ENCODE measurements around the gene IVD.

IVD gene

GRCh38 chr15:40436892-40437751 lies 31.5 kb downstream of the IVD start:
- DNase-seq (ENCODE audit: insufficient read length, low spot score) (no peak), FAIRE-seq (no peak)

DNA sequence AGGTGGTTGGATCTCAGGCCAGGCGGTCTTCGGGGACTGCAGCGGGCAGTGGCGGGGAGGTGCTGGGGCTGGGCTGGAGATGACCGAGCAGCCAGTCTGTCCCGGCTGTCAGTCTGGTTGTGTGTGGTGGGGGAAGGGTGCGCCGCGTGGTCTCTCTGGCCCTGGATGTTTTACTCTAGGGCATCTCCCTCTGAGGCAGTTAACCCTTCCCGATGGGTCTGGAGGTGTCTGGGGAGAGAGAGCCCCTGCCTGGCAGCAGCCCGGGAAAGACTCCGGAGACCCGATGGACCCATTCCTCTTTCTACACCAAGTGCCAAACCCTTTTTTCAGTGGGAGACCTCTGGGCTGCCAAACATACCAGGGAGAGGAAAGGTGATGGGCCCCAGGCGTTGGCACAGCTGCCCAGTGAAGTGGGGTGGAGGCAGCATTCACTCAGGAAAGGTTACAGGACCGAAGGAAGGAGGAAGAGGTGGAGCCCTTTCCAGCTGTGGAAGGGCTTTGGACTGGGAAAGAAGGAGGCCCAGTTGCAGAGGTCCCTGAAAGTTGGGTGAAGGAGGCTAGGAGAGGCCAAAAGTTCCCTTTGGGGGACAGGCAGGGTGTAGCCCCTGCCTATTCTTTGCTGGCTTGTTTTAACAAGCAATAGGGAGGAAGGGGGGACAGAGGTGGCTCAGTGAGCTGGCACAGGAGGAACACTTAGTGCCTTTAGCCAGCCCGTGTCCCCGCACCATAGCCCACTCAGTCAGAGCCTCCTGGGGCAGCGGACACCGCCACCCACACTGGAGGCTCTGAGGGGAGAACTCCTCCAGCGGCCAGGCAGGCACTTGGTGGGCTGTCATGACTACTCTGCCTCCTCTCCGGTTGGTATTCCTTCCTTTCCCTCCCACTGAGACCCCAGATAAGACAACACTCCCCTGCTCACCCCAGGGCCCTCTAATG lies 32.4 kb downstream of the IVD start:
- no peak for FAIRE-seq
- DNase-seq (ENCODE audit: insufficient read length, low spot score) = no peak

GRCh38 chr15:40438712-40439111 lies 33.1 kb downstream of the IVD start:
- FAIRE-seq (no peak), DNase-seq (ENCODE audit: insufficient read length, low spot score) (no peak)

DNA sequence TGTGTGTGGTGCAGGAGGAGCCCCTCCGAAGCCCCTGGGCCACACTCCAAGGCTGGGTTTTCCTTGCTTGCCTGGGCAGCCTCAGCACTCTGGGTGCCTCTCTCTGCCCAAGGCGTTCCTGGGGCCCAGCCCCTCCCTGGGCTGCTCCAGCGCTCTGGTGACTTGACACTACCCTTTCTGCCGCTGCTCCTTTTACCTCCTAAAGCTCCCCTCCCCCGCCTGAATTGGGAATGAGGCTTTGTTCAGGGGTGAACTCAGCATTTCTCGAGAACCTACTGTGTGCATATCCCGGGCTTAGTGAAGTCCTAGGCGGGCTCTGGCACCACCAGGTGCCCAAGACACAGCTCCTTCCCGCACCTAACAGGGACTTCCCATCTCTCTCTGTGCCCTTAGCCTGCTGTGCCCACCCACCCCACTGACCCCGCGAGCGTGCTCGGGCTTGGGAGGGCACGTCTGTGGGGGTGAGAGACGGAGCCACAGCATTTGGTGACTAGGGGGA lies 33.9 kb downstream of the IVD start:
- no peak for FAIRE-seq
- DNase-seq (ENCODE audit: insufficient read length, low spot score) = no peak

- DNase-seq (ENCODE audit: insufficient read length, low spot score) = no peak
- FAIRE-seq = no peak
These were observed 34.6 kb downstream of the IVD start for GRCh38 chr15:40439960-40440742.

GRCh38 chr15:40440743-40441564 lies 35.4 kb downstream of the IVD start, which contains the start of gene BAHD1:
TSS of gene BAHD1 (plus strand) at chr15:40440953. CDS start at chr15:40458465, 17,512 bp downstream.
- peak; percentile 100 for DNase-seq (ENCODE audit: insufficient read length, low spot score)
- FAIRE-seq = peak; percentile 94

DNA sequence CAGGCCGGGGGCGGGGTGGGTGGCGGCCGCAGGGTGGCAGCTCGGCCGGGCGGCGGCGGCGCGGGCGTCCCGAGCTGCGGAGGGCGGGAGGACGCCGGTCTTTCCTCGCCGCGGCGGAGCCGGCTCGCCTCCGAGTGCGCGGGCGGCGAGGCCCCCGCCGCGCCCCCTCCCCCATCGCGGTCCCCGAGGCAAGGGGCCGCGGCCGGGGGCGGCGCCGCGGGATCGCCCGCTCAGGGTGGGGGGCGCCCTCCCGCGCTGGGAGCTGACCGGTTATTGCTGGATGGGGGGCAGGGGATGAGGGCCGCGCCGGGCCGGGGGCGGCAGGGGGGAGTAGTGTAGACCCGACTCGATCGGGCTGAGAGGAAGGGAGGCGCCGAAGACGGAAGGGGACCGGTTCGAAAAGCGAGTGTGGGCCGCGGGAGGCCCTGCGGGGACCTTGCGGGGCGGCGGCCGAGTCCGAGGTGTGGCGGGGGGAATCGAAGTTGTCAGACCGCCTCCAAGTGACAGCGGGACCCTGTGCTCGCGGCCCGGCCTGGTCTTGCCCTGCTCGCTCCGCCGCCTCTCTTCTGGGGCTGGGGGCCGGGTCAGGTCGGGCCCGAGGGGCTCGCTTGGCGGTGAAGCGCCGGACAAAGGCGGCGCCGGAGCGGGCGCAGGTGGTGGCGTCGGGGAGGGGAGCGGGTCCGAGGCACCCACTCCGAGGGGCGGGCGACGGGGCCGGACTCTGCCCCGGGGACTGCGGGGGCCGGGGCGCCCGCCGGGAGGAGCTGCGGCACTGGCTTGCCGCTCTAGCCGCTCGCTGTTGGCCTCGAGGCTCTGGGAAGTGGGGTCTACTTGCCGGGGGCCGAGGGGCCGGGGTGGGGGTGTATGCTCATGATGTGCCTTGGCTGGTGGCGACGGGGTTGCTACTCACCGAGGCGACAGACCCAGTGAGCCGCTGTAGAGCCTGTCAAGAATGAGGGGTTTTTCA lies 36.3 kb downstream of the IVD start:
- no peak for FAIRE-seq

DNA sequence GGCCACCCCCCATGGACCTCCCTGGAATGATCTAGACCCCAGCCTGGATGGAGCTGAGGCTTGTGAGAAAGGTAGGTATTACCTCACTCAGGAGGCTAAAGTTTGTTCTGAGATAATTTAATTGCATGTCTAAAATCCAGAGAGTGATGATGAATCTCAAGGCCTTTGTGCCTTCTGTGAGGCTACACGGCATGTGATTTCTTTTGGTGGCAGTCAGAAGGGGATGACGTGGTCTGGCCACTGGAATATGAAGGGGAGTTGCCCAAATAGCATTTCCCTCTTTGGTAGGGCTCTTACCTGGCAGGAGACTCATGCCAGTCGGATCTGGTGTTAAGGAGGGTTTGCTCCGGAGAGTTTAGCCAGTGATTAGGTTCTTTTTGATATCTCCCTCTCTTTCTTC lies 37.7 kb downstream of the IVD start:
- no peak for FAIRE-seq
- no peak for DNase-seq (ENCODE audit: insufficient read length, low spot score)

More for the DNA sequence above, 36.3 kb downstream of the IVD start:
- DNase-seq (ENCODE audit: insufficient read length, low spot score) = no peak

DNA sequence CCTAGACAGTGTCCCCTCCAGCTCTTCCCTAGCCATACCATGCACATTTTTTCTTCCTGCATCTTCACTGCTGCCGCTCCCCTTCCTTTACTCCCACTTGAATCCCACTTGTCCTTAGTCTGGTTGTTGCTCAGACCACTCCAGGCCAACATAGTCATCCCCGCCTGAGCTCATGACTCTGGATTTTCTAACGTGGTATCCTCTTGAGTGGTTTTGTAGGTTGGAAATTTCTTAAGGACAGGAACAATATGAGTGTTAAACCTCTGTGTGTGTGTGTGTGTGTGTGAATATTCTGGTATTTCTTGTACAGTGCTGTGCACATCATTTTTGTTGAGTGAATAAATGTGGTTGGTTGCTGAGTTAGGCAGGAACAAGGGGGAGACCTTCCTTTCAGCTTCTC lies 38.3 kb downstream of the IVD start:
- FAIRE-seq (no peak), DNase-seq (ENCODE audit: insufficient read length, low spot score) (no peak)

- no peak for DNase-seq (ENCODE audit: insufficient read length, low spot score)
- FAIRE-seq = no peak
These were observed 39.1 kb downstream of the IVD start for GRCh38 chr15:40444736-40445135.

- DNase-seq (ENCODE audit: insufficient read length, low spot score) = no peak
- FAIRE-seq = no peak
These were observed 39.9 kb downstream of the IVD start for GRCh38 chr15:40445421-40445922.

GRCh38 chr15:40446144-40446543 lies 40.5 kb downstream of the IVD start:
- FAIRE-seq = no peak
- no peak for DNase-seq (ENCODE audit: insufficient read length, low spot score)

GRCh38 chr15:40448354-40448753 lies 42.8 kb downstream of the IVD start:
- FAIRE-seq = no peak
- DNase-seq (ENCODE audit: insufficient read length, low spot score) = no peak

DNA sequence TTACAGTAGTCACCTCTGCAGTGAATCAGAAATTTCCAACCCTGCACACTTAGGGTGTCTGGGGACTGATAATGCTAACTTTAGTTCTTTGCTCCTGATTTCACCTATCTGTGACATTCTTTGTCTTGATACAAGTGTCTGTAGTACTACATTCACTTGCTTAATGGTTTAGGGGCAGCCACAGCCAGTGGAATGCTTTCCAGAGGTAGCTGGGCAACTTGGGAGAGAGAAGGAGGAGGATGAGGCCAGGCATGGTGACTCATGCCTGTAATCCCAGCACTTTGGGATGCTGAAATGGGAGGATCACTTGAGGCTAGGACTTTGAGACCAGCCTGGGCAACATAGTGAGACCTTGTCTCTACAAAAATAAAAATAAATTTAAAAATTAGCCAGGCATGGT lies 43.7 kb downstream of the IVD start:
- DNase-seq (ENCODE audit: insufficient read length, low spot score) (no peak), FAIRE-seq (no peak)

DNA sequence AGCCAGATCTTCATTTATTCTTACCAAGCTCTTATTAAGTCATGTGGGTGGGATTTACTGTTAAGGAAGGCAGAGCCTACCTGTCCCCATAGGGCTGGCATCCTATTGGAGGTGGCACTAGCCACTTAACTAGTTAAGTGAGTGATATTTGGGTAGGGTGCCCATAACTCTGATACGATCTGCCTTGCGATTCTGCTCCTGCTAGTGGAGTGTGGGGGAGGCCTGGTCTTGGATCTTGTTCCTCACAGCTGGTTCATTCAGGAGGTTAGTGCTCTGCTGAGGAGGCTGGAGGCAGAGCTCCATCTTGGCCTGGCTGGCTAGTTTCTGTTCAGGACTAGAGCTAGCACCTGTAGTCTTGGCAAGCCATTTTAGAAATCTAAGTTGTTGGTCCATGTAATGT lies 44.5 kb downstream of the IVD start:
- FAIRE-seq (peak; percentile 28), DNase-seq (ENCODE audit: insufficient read length, low spot score) (no peak)

- DNase-seq (ENCODE audit: insufficient read length, low spot score) (no peak), FAIRE-seq (no peak)
These were observed 46.0 kb downstream of the IVD start for GRCh38 chr15:40451527-40452158.

DNA sequence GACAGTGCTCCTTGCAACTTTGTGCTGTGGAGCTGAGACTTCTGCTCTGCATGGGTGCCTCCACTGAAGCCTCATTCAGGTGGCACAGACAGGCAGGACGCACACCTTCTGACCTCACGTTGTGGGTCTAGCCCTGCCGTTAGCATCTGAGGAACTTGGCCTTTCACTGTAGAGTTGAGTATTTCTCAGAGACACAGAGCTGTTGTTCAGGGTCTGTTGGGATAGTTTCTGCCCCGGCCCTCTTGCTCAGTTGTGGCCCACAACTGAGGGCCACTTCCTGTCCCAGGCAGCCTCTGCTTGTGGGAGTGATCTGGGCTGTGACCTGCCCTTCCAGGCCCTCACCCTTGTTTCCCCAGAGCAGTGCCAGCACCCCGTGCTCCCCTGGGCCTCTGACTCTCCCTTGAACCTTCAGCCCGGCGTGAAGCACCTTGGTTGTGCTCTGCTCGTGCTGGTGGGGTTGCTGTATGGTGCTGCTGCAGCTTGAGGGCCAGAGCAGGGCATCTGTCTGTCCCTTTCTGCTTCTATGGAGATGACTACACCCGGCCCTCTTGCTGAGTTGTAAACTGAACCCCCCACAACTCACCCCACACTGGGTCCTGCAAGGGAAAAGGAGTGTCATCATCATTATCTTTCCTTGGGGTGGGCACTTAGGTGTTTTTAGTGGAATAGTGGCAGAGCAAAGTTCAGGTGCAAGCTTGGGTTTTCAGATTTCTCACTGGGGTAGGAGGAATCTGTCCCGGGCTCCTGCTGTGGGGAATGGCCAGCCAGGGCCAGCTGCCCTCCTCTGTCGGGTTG lies 46.9 kb downstream of the IVD start:
- peak; percentile 80 for FAIRE-seq
- DNase-seq (ENCODE audit: insufficient read length, low spot score) = no peak

Data from GM19239 (cell line).